GM23338 (cell line): Measurements from ENCODE around the gene CLRN2. TPM values are rescaled to one million over a fixed set of nuclear protein-coding genes. Genes with fewer than 3 reads are reported as not detected.

Source experiments
- ATAC-seq: fragments of 200-7000 bp; cut with Tn5 transposase; 3 replicates; pipeline ENCODE4 v1.9.1; 2020
- DNase-seq: peaks from one replicate; pipeline ENCODE4 v3.0.0-alpha.2; 2015; ENCODE audit warnings: low spot score
- H2AFZ ChIP-seq: fragments of 200-600 bp; sonication (generic); 2 replicates; pipeline ENCODE4 v1.8.0; 2016; ENCODE audit warnings: antibody characterized with exemption, mild to moderate bottlenecking, moderate library complexity
- H3F3A ChIP-seq: fragments of 200-600 bp; sonication (generic); replicated peaks from 2 replicates; pipeline ENCODE4 v1.8.0; 2017; ENCODE audit warnings: antibody characterized with exemption, mixed run types, low read depth
- H3K27ac ChIP-seq: fragments of 200-600 bp; sonication (generic); 2 replicates; pipeline ENCODE4 v1.6.1; 2016; ENCODE audit warnings: low read depth
- H3K27me3 ChIP-seq: fragments of 200-600 bp; sonication (generic); 2 replicates; pipeline ENCODE4 v1.8.0; 2016; ENCODE audit warnings: mild to moderate bottlenecking, mixed run types, moderate library complexity; ENCODE audit not compliant: insufficient read depth
- H3K36me3 ChIP-seq: fragments of 200-600 bp; sonication (generic); 2 replicates; pipeline ENCODE4 v1.8.0; 2016; ENCODE audit warnings: mild to moderate bottlenecking; ENCODE audit not compliant: insufficient read depth
- H3K4me1 ChIP-seq: fragments of 200-600 bp; sonication (generic); 2 replicates; pipeline ENCODE4 v1.8.0; 2016; ENCODE audit warnings: mild to moderate bottlenecking, moderate library complexity; ENCODE audit not compliant: insufficient read depth
- H3K4me2 ChIP-seq: fragments of 200-600 bp; sonication (generic); 2 replicates; pipeline ENCODE4 v1.7.1; 2017; ENCODE audit warnings: mixed run types
- H3K4me3 ChIP-seq: fragments of 200-600 bp; sonication (generic); 2 replicates; pipeline ENCODE4 v1.6.1; 2016; ENCODE audit warnings: mixed run types
- H3K79me2 ChIP-seq: fragments of 200-600 bp; sonication (generic); replicated peaks from 2 replicates; pipeline ENCODE4 v1.8.0; 2017; ENCODE audit warnings: mild to moderate bottlenecking; ENCODE audit not compliant: insufficient read depth
- H3K9me2 ChIP-seq: fragments of 200-600 bp; sonication (generic); 2 replicates; pipeline ENCODE4 v1.8.0; 2017; ENCODE audit not compliant: insufficient read depth
- H4K20me1 ChIP-seq: fragments of 200-600 bp; sonication (generic); replicated peaks from 2 replicates; pipeline ENCODE4 v1.8.0; 2017; ENCODE audit warnings: mild to moderate bottlenecking; ENCODE audit not compliant: insufficient read depth
- H3K27ac Mint-ChIP-seq: 2 replicates; pipeline ENCODE4 v1.8.0; 2020; ENCODE audit warnings: inconsistent platforms, mild to moderate bottlenecking, moderate library complexity, mixed read lengths
- H3K27me3 Mint-ChIP-seq: 3 replicates; pipeline ENCODE4 v1.8.0; 2022; ENCODE audit warnings: low read depth, mild to moderate bottlenecking, moderate library complexity, mixed read lengths, inconsistent platforms; ENCODE audit not compliant: insufficient read depth, poor library complexity
- H3K36me3 Mint-ChIP-seq: 3 replicates; pipeline ENCODE4 v1.8.0; 2021; ENCODE audit warnings: low read depth, mild to moderate bottlenecking, inconsistent platforms, moderate library complexity, mixed read lengths
- H3K4me1 Mint-ChIP-seq: 3 replicates; pipeline ENCODE4 v1.8.0; 2020; ENCODE audit warnings: mild to moderate bottlenecking, inconsistent platforms, mixed read lengths
- H3K4me3 Mint-ChIP-seq: 3 replicates; pipeline ENCODE4 v1.8.0; 2021; ENCODE audit warnings: moderate library complexity, mild to moderate bottlenecking, inconsistent platforms, mixed read lengths
- H3K9me3 Mint-ChIP-seq: 3 replicates; pipeline ENCODE4 v1.8.0; 2020; ENCODE audit warnings: moderate library complexity, mild to moderate bottlenecking, inconsistent platforms, mixed read lengths
- CREB1 ChIP-seq: fragments of 250-450 bp; sonication (Bioruptor Pico); IDR thresholded peaks from 2 replicates; pipeline ENCODE4 v1.5.0; 2020; ENCODE audit warnings: low read depth, mild to moderate bottlenecking, moderate library complexity
- CTCF ChIP-seq, 2 experiments: fragments of 200-600 bp in 1 of 2; sonication (generic) in 1 of 2; conservative IDR thresholded peaks; 2 replicates each; pipeline versions ENCODE4 v1.5.1 to v1.6.1; 2016 to 2017; ENCODE audit warnings: antibody characterized with exemption in 2 of 2, low read depth in 2 of 2, mild to moderate bottlenecking in 2 of 2, moderate library complexity in 1 of 2
- ETS1 ChIP-seq: IDR thresholded peaks from 2 replicates; pipeline ENCODE4 v1.6.1; 2016; ENCODE audit warnings: antibody characterized with exemption
- EZH2 ChIP-seq: fragments of 200-600 bp; sonication (generic); IDR thresholded peaks from one replicate; pipeline ENCODE4 v1.8.0; 2017; ENCODE audit warnings: antibody characterized with exemption, mild to moderate bottlenecking, low read depth; ENCODE audit not compliant: unreplicated experiment
- EZH2phosphoT487 ChIP-seq: fragments of 200-600 bp; sonication (generic); IDR thresholded peaks from one replicate; pipeline ENCODE4 v1.8.1; 2018; ENCODE audit warnings: antibody characterized with exemption; ENCODE audit not compliant: unreplicated experiment
- JUNB ChIP-seq: IDR thresholded peaks from one replicate; pipeline ENCODE4 v1.6.1; 2016; ENCODE audit warnings: antibody characterized with exemption; ENCODE audit not compliant: unreplicated experiment
- NANOG ChIP-seq: IDR thresholded peaks from 2 replicates; pipeline ENCODE4 v1.6.1; 2016; ENCODE audit warnings: antibody characterized with exemption, borderline replicate concordance
- POLR2AphosphoS5 ChIP-seq: IDR thresholded peaks from 2 replicates; pipeline ENCODE4 v1.6.1; 2016; ENCODE audit warnings: antibody characterized with exemption, low read depth
- REST ChIP-seq: IDR thresholded peaks from one replicate; pipeline ENCODE4 v1.6.1; 2018; ENCODE audit warnings: antibody characterized with exemption; ENCODE audit not compliant: unreplicated experiment
- STAT1 ChIP-seq: IDR thresholded peaks from one replicate; pipeline ENCODE4 v1.6.1; 2016; ENCODE audit warnings: antibody characterized with exemption; ENCODE audit not compliant: unreplicated experiment
- ZNF114 ChIP-seq: fragments of 250-450 bp; sonication (Bioruptor Pico); IDR thresholded peaks from 2 replicates; pipeline ENCODE4 v1.5.0; 2020; ENCODE audit warnings: mild to moderate bottlenecking, moderate library complexity
- ZNF331 ChIP-seq: fragments of 250-450 bp; sonication (Bioruptor Pico); IDR thresholded peaks from 2 replicates; pipeline ENCODE4 v1.5.0; 2020; ENCODE audit warnings: low read depth, mild to moderate bottlenecking, moderate library complexity
- ZNF462 ChIP-seq: fragments of 250-450 bp; sonication (Bioruptor Pico); IDR thresholded peaks from 2 replicates; pipeline ENCODE4 v1.5.0; 2020; ENCODE audit warnings: mild to moderate bottlenecking, moderate library complexity
- polyA plus RNA-seq: library from polyadenylated mRNA; unstranded; fragments of >200 nt; fragmentation: Nextera tagmentation; extraction: Ambion mirVana; gene quantifications from 2 replicates; pipeline ENCODE4 v1.2.1, GENCODE V29; 2016
- total RNA-seq: library from RNA; depleted of rRNA; stranded (reverse); fragments of >200 nt; shearing (Covaris generic); gene quantifications from 2 replicates; pipeline ENCODE4 v1.2.3, GENCODE V29; 2014

Gene CLRN2
- total and polyA plus RNA-seq, 2 experiments from 2014 or later = not detected

- no peaks in the 10 kb centered on the region for H3K27me3 Mint-ChIP-seq
- Histone ChIP-seq H3K79me2 (no peaks in the 10 kb centered on the region), H3K9me2 (no peaks in the 10 kb centered on the region), H3K4me2 (no peak overlapping the region), H2AFZ (no peak overlapping the region), H3K4me1 (no peaks in the 10 kb centered on the region), H3F3A (no peaks in the 10 kb centered on the region), H3K27me3 (no peaks in the 10 kb centered on the region), H3K36me3 (no peaks in the 10 kb centered on the region), H3K27ac (no peak overlapping the region), H4K20me1 (no peaks in the 10 kb centered on the region), H3K4me3 (no peak overlapping the region)
- no peaks in the 10 kb centered on the region for H3K36me3 Mint-ChIP-seq
- ATAC-seq = no peak
- H3K27ac Mint-ChIP-seq = no peak overlapping the region
- no peaks in the 10 kb centered on the region for H3K4me1 Mint-ChIP-seq
- H3K4me3 Mint-ChIP-seq = no peak overlapping the region
- no peaks in the 10 kb centered on the region for H3K9me3 Mint-ChIP-seq
- no peak for DNase-seq
- TF ChIP-seq STAT1 = no peak
- TF ChIP-seq POLR2AphosphoS5 = no peak
- TF ChIP-seq ETS1 = no peak
- no peak for TF ChIP-seq CREB1 (CRISPR knock-in tag)
- TF ChIP-seq CTCF (conservative IDR thresholded peaks at IDR 0.05; ENCODE audit: low read depth in 2 of 2) = no peak
- TF ChIP-seq ZNF114 = no peak
- TF ChIP-seq EZH2phosphoT487 = no peak
- TF ChIP-seq NANOG = no peak
- TF ChIP-seq REST = no peak
- no peak for TF ChIP-seq ZNF462
- TF ChIP-seq EZH2 = no peak
- TF ChIP-seq JUNB = no peak
- no peak for TF ChIP-seq ZNF331 (CRISPR knock-in tag)
Observed at GRCh38 chr4:17560065-17560673, 45.2 kb downstream of the CLRN2 start.
